ENCODE measurements around the gene LAMA3. TPM values are rescaled to one million over a fixed set of nuclear protein-coding genes. Genes with fewer than 3 reads are reported as not detected.

LAMA3 gene
- total and polyA plus RNA-seq, 10 of the 15 experiments (the other 5 are each of a cell fraction or from before 2014, with no cell fraction given), result 0.37 to 6.5 (median 5.4) TPM

DNA sequence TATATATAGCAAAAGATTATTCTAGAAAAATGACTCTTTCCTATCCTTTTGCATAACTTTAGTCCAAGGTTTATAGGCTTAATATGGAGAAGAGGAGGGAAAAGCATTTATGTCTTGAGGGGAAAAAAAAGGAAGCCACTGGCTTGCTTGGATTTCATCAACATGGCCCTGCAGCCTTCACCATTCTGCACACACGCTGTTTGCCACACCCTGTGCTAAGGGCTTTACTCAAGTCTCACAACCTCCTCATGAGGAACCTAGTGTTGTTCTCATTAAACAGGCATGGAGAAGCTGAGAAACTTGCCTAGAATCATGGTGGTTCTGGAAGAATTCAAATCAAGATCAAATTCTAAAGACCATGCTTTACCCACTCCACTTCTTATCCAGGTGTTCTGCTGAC, 208.0 kb downstream of the LAMA3 start:
- no peak overlapping the region for H3K4me3 ChIP-seq
- in situ Hi-C loops (cut with MboI) (no loop called here), intact Hi-C loops (cut with micrococcal nuclease; ENCODE audit: unreplicated experiment) (no loop called here)
- H3K79me2 ChIP-seq (ENCODE audit: control insufficient read depth, insufficient read depth, low read length), result no peaks in the 10 kb centered on the region
- no TSS peak for BruUV-seq (replicated peaks)
- no peak overlapping the region for H3K9ac ChIP-seq (ENCODE audit: control insufficient read depth, insufficient read depth, low read length)
- H3K27ac ChIP-seq (ENCODE audit: control insufficient read depth, insufficient read depth), result no peak overlapping the region
- ChIA-PET SMC1A (ENCODE audit: uncharacterized antibody, unreplicated experiment) (interaction anchor here (1.2 kb wide), 1 partner anchor 59 kb away, joined by 3 read pairs; no protein-coding TSS in a partner anchor), POLR2A (no interaction called here), RAD21 (ENCODE audit: unreplicated experiment) (no interaction called here), CTCF (interaction anchor here (0.9 kb wide), 1 partner anchor 22 kb away, joined by 3 read pairs; no protein-coding TSS in a partner anchor)
- ATAC-seq (no peak), FAIRE-seq (no peak), DNase-seq (ENCODE audit: low read depth, low spot score) (no peak)
- WGBS (ENCODE audit: insufficient coverage, insufficient replicate concordance, low lambda C conversion rate, missing lambda C conversion rate), result 86% methylated on average over 1 of the region's 1 CpG
- H2AFZ ChIP-seq (ENCODE audit: control insufficient read depth, low read depth, low read length), result no peak overlapping the region
- no peaks in the 10 kb centered on the region for H3K27me3 ChIP-seq (replicated peaks in 1 of 2; ENCODE audit: control insufficient read depth in 2 of 2, insufficient read depth in 2 of 2, low read length in 1 of 2)
- H3K36me3 ChIP-seq (ENCODE audit: control insufficient read depth in 2 of 2, insufficient read depth in 2 of 2, low read length in 1 of 2), result no peaks in the 10 kb centered on the region
- H3K4me2 ChIP-seq (ENCODE audit: control insufficient read depth, insufficient read depth), result no peak overlapping the region
- H4K20me1 ChIP-seq (ENCODE audit: control insufficient read depth, insufficient read depth), result no peaks in the 10 kb centered on the region
- no peak for TF ChIP-seq CREM (IDR thresholded peaks at IDR 0.05; ENCODE audit: low read depth)
- no peaks in the 10 kb centered on the region for H3K4me1 ChIP-seq (ENCODE audit: control insufficient read depth, insufficient read depth, low read length)
- no peaks in the 10 kb centered on the region for H3K9me3 ChIP-seq (replicated peaks; ENCODE audit: control insufficient read depth, insufficient read depth, low read length)

GRCh38 chr18:23897733-23898132, 208.5 kb downstream of the LAMA3 start:
- RAD21 ChIA-PET (ENCODE audit: unreplicated experiment), result no interaction called here
- H3K27ac ChIP-seq (ENCODE audit: control insufficient read depth, insufficient read depth), result no peak overlapping the region
- intact Hi-C loops (cut with micrococcal nuclease; ENCODE audit: unreplicated experiment) (no loop called here), in situ Hi-C loops (cut with MboI) (no loop called here)
- no peaks in the 10 kb centered on the region for H4K20me1 ChIP-seq (ENCODE audit: control insufficient read depth, insufficient read depth)
- CTCF ChIA-PET, result interaction anchor here (1.0 kb wide), 1 partner anchor 21 kb away, joined by 4 read pairs; no protein-coding TSS in a partner anchor
- no peaks in the 10 kb centered on the region for H3K27me3 ChIP-seq (replicated peaks in 1 of 2; ENCODE audit: control insufficient read depth in 2 of 2, insufficient read depth in 2 of 2, low read length in 1 of 2)
- no peaks in the 10 kb centered on the region for H3K79me2 ChIP-seq (ENCODE audit: control insufficient read depth, insufficient read depth, low read length)
- no peak overlapping the region for H3K4me3 ChIP-seq
- POLR2A ChIA-PET, result no interaction called here
- H3K36me3 ChIP-seq (ENCODE audit: control insufficient read depth in 2 of 2, insufficient read depth in 2 of 2, low read length in 1 of 2), result no peaks in the 10 kb centered on the region
- SMC1A ChIA-PET (ENCODE audit: uncharacterized antibody, unreplicated experiment), result interaction anchor here (1.2 kb wide), 1 partner anchor 60 kb away, joined by 3 read pairs; no protein-coding TSS in a partner anchor
- no peak overlapping the region for H2AFZ ChIP-seq (ENCODE audit: control insufficient read depth, low read depth, low read length)
- H3K9me3 ChIP-seq (replicated peaks; ENCODE audit: control insufficient read depth, insufficient read depth, low read length), result no peaks in the 10 kb centered on the region
- no peak overlapping the region for H3K4me2 ChIP-seq (ENCODE audit: control insufficient read depth, insufficient read depth)
- WGBS (ENCODE audit: insufficient coverage, insufficient replicate concordance, low lambda C conversion rate, missing lambda C conversion rate), result 52% methylated on average over 5 of the region's 5 CpGs
- FAIRE-seq, result no peak
- BruUV-seq (replicated peaks), result no TSS peak
- DNase-seq (ENCODE audit: low read depth, low spot score), result no peak
- H3K9ac ChIP-seq (ENCODE audit: control insufficient read depth, insufficient read depth, low read length), result no peak overlapping the region
- no peak for ATAC-seq
- H3K4me1 ChIP-seq (ENCODE audit: control insufficient read depth, insufficient read depth, low read length), result no peaks in the 10 kb centered on the region
- TF ChIP-seq PBX3 (IDR thresholded peaks at IDR 0.05; ENCODE audit: insufficient replicate concordance, low read depth, low read length) (no peak), SIX5 (IDR thresholded peaks at IDR 0.05; ENCODE audit: low read depth, low read length, severe bottlenecking) (no peak), SUPT20H (IDR thresholded peaks at IDR 0.05; ENCODE audit: borderline replicate concordance, control insufficient read depth, low read depth, low read length) (no peak), RAD21 (IDR thresholded peaks at IDR 0.05; ENCODE audit: insufficient read depth, low read depth, low read length) (no peak), SMC3 (IDR thresholded peaks at IDR 0.05; ENCODE audit: borderline replicate concordance, low read length) (no peak), MEF2B (IDR thresholded peaks at IDR 0.05; ENCODE audit: partially characterized antibody, poor library complexity, severe bottlenecking) (no peak), CBX5 (IDR thresholded peaks at IDR 0.05; ENCODE audit: low read depth) (no peak), CBX3 (IDR thresholded peaks at IDR 0.05; ENCODE audit: borderline replicate concordance, low read depth) (no peak), ZNF217 (IDR thresholded peaks at IDR 0.05) (no peak), EP300 (IDR thresholded peaks at IDR 0.05; ENCODE audit: borderline replicate concordance in 1 of 2, control insufficient read depth in 1 of 2, low read depth in 2 of 2, low read length in 2 of 2) (no peak), FOS (IDR thresholded peaks at IDR 0.05; ENCODE audit: borderline replicate concordance, extremely low read depth, insufficient read length) (no peak), EGR1 (IDR thresholded peaks at IDR 0.05; ENCODE audit: borderline replicate concordance in 1 of 2, low read depth in 2 of 2, low read length in 2 of 2) (no peak), CBFB (IDR thresholded peaks at IDR 0.05; ENCODE audit: low read depth) (no peak), SIN3A (IDR thresholded peaks at IDR 0.05; ENCODE audit: low read depth, low read length) (no peak), BRCA1 (IDR thresholded peaks at IDR 0.05; ENCODE audit: low read depth, low read length) (no peak)
- TF ChIP-seq, protein P1, sequence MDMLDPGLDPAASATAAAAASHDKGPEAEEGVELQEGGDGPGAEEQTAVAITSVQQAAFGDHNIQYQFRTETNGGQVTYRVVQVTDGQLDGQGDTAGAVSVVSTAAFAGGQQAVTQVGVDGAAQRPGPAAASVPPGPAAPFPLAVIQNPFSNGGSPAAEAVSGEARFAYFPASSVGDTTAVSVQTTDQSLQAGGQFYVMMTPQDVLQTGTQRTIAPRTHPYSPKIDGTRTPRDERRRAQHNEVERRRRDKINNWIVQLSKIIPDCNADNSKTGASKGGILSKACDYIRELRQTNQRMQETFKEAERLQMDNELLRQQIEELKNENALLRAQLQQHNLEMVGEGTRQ (IDR thresholded peaks at IDR 0.05; ENCODE audit: borderline replicate concordance, low read depth, low read length), result no peak

Data from GM12878 (cell line).